Cerebellar nuclear complex (tissue), 1 donor: ENCODE results near the gene MGAT4A.
"Not testable (repeated sequence)": the region's sequence is repeated elsewhere in the genome, so short reads cannot be mapped to it uniquely, and the experiment has no call there.

Experiments used
- DNase-seq, 2 experiments: peaks; one replicate each; lab custom pipeline; 2025; lab: John Stamatoyannopoulos, UW

Gene MGAT4A

DNA sequence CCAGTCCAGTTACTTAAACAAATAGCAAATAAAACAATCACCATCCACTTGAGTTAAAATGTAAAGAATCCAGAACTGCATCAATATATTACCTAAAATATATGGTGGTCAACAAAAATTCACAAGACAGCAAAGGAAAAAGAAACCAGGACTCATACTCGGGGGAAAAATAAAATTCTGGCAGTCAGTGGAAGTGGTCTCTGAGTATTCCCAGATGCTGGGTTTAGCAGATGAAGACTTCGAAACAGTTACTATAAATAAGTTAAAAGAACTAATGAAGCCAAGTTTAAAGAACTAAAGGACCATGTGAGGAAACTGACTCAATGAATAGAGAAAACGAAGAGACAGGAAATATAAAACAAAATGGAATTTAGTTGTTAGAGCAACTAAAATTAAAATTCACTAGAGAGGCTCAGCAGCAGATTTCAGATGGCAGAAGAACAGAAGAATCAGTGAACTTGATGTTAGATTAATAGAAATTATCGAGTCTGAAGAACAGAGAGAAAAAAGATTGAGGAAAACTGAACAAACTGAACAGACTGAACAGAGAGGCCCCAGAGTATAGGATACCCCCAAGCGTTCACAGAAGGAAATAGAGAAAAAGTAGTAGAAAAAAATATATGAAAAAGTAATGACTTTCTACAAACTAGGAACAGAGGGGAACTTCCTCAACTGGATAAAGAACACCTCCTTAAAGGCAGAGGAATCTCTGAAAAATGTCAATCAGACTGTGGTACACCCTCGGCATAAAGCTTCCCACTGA, 27.9 kb downstream of the MGAT4A start:
- DNase-seq: no peak

DNA sequence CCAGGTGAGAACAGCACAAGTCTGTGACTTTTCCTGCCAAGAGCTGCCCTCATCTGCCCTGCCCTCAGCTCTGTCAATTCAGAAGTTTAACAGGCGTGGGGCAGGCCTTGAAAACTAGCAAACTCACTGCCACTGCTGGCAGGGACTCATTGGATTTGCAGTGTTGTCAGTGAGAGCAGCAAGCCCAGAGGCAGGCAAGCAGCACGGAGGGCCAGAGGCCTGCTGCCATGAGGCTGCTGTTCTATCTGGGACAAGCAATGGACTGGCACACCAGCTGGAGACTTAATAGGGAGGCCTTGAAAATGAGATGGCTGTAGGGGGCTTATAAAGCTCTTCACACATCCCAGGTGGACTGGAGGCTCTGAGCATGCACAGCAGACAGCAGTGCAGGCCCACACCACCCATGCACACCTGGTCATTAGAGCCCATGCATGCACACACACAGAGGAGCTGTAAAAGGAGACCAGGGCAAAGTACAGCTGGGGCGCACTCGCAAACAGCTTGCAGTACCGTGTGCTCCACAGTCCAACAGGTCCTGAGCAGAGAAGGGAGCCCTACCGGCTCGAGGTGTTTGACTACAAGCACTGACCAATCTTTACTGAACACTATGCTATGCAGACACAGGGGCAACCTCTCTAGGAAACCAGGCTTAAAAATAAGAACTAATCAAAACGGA, 28.7 kb downstream of the MGAT4A start:
- DNase-seq: no peak

DNA sequence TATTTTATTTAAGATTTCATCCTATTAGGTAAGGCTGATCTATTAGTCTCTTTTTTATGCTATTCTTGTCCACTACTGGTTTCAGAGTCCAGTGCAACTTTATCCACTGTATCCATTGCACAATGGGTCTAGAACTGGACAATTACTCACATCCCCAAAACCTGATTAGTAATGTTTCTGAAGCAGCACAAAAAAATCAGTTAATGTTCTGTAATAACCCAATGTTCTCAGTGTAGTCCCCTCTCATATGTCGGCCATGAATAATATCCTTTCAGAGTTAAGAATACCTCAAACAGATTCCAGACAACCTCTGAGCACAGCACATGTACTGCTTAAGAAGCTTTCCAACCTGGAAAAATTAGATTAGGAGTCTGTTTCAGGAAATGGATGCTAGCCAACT, 29.7 kb downstream of the MGAT4A start:
- no peak for DNase-seq

DNA sequence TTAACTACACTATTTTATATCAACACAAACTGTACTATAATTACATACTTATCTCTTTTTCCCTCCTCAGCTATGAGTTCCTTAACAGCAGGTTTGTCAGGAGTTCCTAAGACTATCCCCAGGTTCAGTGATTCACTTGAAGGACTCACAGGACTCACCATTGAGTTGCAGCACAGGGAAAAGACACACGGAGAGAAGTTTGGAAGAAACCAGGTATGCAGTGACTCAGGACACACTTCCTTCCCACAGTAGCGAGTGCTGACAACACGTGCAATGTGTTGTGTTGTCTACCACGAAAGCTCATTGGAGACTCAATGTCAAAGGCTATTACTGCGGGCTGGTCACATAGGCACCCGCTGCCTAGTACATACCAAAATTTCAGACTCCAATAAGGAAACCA, 32.0 kb downstream of the MGAT4A start:
- DNase-seq: no peak

DNA sequence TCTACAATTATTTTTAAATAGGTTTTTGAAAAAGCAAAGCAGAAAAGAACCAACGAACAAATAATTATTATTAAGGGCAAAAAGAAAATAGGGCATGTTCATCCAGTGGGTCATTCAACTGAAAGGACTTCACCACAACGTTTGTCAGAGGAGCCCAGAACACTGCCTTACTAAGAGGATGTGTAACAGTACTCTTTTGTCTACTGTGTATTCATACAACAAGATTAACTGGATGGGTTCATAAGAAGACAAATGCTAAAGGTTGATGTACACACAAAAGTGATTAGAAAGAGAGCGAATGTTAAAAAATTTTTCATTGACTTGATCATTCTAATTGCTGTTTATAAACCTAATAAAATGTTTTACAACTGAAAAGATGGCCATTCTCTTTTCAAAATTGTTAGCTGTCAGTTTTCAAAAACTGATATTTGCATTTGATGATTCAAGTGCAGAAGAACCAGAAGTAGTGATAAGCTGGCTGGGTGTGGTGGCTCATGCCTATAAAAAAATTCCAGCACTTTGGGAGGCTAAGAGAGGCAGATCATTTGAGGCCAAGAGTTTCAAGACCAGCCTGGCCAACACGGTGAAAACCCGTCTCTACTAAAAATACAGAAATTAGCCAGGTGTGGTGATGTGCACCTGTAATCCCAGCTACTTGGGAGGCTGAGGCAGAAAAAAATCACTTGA, 33.1 kb downstream of the MGAT4A start:
- DNase-seq: no peak

DNA sequence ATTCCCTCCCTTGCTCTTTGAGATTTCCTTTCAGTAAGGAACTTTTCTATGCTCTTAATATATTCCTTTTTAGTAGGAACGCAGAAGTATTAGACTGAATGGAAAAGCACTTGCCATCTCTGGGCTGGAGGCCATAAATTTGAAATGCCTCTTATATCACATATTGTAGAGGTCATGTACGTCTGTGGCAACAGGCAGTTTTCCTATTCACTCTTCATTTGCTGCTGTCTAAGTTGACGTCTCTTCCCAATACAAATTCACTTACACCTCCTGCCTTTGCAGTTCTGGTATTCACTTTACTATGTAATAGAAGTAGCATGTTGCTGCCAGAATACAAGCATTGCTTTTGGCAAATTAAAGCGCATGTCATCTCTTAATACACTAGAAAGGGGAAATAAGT, 34.7 kb downstream of the MGAT4A start:
- DNase-seq: no peak

DNA sequence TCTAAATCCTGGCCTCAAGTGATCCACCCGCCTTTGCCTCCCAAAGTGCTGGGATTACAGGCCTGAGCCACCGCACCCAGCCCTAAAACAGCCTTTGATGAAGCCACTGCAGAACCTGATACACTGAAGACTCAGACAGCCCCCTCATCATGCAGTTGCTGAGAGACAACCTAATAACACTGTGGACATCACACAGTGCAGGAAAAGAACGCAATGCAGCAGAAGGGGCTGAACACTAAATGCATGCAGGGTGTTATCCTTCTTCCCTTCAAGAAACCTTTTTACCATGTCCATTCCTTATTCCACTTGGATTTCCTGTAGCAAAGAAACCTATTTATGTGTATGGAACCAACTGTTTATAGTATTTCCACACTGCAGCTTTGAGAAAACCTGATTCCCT, 35.7 kb downstream of the MGAT4A start:
- DNase-seq: no peak

DNA sequence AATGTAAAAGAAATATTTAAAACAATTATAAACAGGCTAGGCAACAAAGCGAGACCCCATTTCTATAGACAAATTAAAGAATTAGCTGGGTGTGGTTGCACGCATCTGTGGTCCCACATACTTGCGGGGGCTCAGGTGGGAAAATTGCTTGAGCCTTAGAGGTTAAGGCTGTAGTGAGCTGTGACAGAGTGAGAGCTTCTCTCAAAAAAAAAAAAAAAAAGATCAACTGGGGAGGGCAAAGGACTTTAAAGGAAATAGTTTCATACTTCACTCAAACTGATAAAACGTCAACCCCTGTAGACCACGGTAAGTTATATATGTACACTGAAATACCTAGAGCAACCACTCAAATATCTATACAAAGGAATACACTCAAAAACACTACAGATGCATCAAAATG, 37.5 kb downstream of the MGAT4A start:
- DNase-seq: no peak

DNA sequence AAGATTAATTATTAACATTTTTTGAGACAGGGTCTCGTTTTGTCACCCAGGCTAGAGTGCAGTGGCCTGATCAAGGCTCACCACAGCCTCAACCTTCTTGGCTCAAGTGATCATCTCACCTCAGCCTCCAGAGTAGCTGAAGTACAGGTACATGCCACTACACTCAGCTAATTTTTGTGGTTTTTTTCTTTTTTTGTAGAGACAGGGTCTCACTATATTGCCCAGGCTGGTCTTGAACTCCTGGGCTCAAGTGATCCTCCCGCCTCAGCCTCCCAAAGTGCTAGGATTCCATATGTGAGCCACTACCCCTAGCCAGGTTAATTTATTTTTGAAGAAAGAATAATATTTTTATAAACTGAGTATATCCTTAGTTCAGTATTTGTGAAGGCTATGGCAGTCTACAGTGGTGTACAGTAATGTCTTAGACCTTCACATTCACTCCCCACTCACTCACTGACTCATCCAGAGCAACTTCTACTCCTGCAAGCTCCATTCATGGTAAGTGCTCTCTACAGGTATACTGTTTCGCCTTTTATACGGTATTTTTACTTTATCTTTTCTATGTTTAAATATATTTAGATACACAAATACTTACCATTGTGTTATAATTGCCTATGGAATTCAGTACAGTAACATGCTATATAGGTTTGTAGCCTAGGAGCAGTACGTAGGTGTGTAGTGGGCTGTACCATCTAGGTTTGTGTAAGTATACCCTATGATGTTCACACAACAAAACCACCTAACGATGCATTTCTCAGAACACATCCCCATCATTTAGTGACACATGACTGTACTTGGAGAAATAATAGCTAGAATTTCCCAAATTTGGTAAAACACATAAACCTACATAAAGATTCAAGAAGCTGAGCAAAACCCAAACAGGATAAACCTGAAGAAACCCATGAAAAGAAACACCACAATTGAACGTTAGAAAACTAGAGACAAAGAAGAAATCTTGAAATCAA, 38.6 kb downstream of the MGAT4A start:
- DNase-seq: no peak

DNA sequence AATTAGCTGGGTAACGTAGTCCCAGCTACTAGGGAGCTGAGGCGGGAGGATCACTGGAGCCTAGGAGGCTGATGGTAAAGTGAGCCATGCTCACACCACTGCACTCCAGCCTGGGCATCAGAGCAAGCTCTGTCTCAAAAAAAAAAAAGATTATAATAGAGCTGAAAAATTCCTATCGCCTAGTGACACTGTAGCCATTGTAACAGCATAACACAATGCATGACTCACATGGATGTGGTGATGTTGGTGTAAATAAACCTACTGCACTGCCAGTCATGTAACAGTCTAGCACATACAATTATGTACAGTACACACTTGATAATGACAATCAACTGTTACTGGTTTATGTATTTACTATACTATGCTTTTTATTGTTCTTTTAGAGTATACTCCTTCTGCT, 39.6 kb downstream of the MGAT4A start:
- DNase-seq: no peak

DNA sequence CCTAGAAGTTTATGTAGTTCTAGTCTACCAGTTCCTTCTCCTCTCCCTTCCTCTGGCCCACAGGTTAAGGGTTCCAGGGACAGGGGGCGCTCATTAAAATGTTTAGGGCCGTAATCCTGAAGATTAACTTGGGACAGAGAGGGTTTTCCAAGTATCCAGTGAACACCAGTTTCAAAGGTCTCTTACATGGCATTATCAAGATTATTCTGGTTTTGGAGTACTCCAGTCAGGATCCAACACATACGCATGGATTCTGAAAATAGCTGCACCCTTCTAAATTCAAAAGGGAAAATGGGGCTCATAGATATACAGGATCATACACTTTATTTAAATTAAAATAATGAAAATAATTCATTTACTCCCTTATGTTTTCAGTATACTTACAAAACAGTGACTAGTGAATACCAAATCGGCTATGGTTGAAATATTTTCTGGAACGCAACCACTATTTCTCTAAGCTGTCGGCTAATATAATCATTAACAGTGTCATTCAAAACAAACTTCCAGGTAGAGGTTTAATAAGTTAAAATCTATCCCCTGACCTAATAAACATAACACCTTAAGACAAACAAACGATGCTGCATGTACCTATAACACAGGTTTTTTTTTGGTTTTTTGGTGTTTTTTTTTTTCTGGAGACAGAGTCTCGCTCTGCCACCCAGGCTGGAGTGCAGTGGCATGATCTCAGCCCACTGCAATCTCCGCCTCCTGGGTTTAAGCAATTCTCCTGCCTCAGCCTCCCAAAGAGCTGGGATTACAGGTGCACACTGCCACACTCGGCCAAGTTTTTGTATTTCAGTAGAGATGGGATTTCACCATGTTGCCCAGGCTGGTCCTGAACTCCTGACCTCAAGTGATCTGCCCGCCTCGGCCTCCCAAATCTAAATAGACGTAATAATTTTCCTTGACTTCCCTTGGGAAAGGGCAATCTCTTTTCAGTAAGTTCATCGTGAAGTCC, 44.7 kb downstream of the MGAT4A start:
- no peak for DNase-seq

DNA sequence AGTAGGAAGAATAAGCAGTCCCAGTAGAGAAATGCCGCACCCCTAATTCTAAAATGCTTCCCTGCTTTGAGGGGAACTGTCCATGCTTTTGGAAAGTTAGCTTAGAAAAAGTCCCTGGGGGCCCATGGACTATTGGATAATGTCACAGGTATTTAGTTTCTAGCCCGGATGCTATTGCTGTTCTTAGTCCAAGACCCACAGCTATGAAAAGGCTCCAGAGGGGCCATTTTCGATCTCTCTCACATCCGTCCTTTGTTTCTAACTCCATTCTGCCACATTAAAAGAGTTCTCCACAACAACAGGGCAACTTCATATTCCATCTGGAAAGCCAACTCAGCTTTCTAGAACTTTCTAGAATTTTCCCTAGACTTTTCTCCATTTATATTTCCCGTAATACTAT, 47.2 kb downstream of the MGAT4A start:
- DNase-seq: no peak

DNA sequence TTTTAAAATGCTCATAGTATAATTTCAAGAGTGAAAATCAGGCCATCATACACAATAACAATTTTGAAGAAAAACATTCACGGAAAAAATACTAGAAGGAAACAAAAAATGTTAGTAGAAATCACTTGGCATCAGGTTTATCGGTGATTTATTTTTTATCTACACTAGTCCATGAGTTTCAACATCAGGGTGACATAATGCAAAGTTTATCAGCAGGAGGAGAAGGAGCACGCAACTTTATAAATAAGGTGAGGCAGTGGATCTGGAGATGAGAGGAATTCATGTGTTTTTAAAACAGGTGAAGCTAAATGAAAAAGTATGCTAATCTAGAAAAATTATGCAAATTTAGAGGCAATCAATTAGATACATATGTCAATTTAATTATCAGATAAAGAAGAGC, 54.2 kb downstream of the MGAT4A start:
- no peak for DNase-seq

DNA sequence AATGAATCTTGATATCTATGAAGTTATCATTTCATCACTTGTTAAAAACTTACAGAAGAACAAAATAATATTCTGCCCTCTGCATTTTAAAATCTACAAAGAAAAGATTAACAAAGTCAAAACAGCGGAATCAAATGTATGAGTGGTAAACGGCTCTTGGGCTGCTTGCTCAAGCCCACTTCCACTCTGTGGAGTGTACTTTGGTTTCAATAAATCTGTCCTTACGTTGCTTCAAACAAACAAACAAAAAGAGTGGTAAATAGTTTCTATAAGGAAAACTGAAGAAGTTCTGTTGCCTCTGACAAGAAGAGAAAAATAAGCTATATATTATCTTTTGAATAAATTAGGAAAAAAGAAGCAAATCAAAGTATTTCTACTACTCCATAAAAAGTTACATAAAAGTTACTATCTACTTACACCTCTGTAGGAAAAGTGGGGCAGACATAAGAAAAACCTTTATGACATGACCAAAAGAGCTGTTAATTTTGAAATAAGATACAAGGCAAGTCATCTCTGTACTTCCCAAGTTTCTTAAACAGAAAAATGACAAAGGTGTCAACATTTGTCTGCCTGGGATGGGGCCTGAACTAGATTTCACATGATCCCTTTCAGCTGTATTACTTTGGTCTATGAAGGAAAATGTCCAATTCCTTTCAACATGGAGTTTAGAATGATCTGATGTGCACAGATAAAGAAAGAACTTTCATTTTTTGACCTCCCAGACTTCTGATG, 56.5 kb downstream of the MGAT4A start:
- no peak for DNase-seq

DNA sequence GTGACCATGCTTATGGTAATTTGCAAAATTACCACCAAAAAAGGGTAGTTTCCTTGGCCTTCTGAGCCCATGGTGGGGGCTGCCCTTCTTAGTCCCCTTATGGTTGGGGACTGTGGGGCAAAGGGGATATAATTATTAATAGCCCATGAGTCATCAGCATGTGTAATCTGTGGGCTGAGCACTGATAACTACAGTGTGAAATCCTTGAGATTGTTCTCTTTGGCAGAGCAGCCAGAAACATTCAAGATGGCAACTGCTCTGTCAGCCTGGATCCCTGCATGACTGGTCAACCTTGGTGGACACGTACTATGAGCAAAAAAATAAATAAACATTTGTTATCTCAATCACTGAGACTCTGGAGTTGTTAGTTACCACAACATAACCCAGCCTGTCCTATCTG, 61.3 kb downstream of the MGAT4A start:
- DNase-seq: no peak

DNA sequence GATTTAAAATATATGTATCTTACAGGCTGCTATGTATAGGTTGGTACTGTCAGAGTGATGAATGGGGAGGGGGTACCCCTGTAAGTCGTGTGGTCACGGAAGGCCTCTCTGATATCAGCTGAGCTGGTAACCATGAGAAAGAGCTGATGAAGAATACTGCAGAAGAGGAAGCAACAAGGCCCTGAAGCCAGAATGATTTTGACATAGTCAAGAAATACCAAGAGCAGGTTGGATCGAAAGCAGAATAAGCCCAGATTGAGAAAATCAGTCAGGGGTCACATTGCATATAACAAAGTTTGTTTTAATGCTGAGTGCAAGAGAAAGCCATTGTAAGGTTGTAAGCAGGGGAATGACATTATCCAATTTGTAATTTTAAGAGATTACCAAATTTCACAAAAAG, 65.3 kb downstream of the MGAT4A start:
- no peak for DNase-seq

DNA sequence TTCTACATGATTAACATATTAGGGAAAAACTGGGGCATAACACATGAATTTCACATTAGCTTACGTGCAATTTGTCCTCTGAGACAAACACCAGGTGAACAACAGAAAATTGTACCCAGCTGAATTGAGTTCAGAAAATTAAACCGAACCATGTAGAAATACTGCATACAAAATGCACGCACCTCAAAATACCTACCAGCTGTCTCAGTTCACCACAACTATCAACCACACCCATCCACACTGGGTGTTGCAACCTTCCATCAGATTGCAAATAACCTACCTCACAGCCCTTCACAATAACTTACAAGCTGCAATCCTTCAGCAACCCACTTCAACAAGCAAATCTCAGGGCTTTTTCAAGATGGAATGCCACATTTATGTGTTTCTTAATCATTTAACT, 66.6 kb downstream of the MGAT4A start:
- no peak for DNase-seq

DNA sequence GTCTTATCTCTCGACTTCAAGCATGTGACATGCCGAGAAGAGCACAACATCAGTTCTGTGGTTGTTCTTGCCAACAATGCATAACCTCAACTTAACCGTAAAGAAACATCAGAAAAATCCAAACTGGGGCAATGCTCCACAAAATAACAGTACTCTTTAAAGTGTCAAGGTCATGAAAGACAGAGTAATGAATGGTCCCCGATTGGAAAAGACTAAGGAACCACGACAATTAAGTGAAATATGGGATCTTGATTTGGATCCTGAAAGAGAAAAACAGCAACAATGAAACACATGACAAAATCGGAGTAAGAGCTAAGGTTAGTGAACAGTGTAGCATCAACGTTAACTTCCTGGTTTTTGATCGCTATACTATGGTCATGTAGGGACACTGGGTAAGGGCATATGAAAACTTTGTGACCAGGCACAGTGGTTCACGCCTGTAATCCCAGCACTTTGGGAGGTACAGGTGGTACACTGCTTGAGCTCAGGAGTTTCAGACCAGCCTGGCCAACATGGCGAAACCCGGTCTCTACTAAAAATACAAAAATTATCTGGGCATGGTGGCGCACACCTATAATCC, 67.3 kb downstream of the MGAT4A start:
- DNase-seq: no peak

DNA sequence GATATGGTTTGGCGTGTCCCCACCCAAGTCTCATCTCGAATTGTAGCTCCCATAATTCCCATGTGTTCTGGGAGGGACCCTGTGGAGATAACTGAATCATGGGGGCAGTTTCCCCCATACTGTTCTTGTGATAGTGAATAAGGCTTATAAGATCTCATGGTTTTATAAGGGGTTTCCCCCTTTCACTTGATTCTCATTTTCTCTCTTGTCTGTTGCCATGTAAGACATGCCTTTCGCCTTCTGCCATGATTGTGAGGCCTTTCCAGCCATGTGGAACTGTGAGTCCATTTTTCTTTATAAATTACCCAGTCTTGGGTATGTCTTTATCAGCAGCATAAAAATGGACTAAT, 71.5 kb downstream of the MGAT4A start:
- DNase-seq: not testable (repeated sequence)
